ENCODE measurements around the gene HPRT1.
A peak's percentile ranks its signal among the peaks of the same experiment; 100 is the strongest.
"Not testable (repeated sequence)": the region's sequence is repeated elsewhere in the genome, so short reads cannot be mapped to it uniquely, and the experiment has no call there.

Gene HPRT1, protein sequence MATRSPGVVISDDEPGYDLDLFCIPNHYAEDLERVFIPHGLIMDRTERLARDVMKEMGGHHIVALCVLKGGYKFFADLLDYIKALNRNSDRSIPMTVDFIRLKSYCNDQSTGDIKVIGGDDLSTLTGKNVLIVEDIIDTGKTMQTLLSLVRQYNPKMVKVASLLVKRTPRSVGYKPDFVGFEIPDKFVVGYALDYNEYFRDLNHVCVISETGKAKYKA

DNA sequence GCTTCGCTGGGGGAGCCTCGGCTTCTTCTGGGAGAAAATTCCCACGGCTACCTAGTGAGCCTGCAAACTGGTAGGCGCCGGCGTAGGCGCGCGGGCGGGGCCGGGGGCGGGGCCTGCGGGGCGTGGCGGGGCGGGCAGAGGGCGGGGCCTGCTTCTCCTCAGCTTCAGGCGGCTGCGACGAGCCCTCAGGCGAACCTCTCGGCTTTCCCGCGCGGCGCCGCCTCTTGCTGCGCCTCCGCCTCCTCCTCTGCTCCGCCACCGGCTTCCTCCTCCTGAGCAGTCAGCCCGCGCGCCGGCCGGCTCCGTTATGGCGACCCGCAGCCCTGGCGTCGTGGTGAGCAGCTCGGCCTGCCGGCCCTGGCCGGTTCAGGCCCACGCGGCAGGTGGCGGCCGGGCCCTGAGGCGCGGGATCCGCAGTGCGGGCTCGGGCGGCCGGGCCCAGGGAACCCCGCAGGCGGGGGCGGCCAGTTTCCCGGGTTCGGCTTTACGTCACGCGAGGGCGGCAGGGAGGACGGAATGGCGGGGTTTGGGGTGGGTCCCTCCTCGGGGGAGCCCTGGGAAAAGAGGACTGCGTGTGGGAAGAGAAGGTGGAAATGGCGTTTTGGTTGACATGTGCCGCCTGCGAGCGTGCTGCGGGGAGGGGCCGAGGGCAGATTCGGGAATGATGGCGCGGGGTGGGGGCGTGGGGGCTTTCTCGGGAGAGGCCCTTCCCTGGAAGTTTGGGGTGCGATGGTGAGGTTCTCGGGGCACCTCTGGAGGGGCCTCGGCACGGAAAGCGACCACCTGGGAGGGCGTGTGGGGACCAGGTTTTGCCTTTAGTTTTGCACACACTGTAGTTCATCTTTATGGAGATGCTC is at the start of gene HPRT1:
TSS of gene HPRT1 (plus strand) at position 161 of the 857 bp plus-strand sequence. CDS start at position 308, 147 bp downstream.
- DNase-seq, result peak; percentile 79 to 84

DNA sequence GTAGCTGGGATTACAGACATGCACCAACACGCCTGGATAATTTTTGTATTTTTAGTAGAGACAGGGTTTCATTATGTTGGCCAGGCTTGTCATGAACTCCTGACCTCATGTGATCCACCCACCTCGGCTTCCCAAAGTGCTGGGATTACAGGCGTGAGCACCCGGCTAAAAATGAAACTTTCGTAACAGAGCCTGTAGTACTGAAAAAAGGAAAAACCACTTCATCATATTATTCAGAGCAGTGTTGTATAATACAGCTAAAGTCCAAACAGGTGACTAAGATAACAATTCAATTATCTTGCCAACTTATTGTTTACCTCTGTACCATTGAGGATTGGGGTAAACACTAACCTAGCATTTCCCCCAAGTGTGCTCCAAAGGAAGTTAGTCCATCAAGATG is 43.9 kb upstream of the HPRT1 start:
- no peak for DNase-seq

DNA sequence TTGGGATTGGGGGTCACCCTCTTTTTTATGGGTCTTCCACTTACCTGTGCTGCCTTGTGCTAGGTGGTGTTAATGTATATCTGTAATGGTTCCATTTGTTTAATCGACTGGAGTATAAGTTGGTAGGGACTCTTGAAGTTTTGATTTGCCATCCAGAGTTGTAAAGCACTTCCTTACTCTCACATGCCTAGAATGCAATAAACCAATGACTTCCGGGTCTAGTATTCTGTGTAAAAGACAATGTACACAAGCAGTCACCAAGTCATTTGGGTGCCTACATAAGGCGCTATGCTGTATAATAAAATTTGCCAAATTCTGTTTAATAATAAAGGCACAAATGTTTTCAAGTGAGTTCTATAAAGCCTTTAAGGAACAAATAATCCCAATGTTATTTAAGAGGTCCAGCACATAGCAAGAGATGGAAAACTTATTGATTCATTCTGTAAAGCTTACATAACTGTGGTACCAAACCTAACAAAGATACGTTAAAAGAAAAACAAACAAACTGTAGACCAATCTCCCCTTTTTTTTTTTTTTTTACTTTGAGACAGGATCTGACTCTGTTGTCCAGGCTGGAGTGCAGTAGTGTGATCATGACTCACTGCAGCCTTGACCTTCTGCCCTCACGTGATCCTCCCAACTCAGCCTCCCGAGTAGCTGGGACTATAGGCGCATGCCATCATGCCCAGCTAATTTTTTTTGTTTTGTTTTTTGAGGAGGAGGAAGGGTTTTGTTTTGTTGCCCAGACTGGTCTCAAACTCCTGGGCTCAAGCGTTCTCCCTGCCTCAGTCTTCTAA is 41.5 kb upstream of the HPRT1 start:
- no peak for DNase-seq

DNA sequence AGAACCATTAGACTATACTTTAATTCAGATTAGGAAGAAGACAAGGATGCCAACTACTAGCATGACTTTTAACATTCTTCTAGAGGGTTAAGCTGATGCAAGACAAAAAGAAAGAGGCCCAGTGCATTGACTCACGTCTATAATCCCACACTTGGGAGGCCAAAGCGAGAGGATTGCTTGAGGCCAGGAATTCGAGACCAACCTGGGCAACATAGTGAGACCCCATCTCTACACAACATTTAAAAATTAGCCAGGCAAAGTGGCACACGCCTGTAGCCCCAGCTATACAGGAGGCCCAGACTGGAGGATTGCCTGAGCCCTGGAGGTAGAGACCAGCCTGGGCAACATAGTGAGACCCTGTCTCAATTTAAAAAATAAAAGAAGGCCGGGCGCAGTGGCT is 40.2 kb upstream of the HPRT1 start:
- DNase-seq, result no peak

DNA sequence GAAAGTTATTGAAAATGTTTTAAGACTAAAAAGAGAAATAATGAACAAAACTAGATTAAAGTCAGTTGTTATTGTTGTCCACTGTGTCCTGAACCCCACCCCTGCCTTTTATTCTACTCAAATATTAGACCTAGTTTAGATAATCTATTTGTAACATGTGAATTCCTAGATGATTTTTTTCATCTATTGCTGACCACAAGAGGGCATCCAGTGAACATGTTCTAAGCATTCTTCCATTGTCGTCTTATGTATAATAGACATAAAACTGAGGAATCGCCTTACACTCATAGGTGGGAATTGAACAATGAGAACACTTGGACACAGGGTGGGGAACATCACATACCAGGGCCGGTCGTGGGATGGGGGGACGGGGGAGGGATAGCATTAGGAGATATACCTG is 36.4 kb upstream of the HPRT1 start:
- DNase-seq, result no peak

DNA sequence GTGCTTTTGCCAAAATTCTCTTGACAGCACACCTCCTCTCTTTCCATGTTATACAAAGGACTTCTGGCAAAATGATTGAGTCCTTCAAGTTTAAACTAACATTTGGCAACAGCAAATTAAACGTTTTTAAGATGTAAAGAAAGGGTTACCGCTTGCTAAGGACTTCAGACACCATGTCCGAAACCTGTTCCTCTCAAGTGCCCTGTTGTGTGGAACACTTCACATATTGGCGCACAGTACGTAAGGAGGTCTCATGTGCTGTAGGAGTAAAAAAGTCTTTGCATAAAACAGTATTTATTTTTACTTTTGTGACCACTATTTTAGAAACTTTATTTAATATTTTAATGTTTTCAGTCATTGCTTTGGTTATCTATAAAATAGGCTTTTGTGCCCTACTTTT is 33.7 kb upstream of the HPRT1 start:
- DNase-seq, result no peak

DNA sequence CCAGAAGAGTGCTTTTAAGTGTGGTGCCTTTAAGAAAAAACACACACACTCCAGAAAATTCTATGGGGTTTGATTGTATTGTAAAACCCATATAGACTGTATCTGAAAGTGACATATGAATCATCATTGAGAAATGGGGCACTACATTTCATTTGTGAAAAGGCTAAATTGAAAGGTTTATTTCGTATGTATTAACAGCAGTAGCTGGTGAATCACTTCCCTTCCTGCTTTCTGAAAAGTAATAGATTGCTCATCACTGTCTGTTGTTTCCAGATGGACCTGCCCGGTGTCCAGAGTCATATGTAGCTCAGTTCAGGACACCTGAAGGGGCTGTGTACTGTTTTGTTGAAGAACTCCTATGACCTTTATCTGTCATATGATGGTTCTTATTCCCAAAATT is 28.1 kb upstream of the HPRT1 start:
- DNase-seq, result no peak

DNA sequence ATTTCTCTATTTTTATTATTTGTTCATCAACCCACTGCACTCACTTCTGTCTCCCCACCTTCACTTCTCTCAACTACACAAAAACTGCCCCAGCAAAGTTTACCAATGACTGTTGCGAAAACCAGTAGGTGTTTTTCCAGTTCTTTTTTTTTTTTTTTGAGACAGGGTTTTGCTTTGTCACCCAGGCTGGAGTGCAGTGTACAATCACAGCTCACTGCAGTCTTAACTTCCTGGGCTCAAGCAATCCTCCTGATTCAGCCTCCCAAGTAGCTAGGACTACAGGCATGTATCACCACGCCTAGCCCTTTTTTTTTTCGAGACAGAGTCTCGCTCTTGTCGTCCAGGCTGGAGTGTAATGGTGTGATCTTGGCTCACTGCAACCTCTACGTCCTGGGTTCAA is 24.1 kb upstream of the HPRT1 start:
- DNase-seq, result no peak

DNA sequence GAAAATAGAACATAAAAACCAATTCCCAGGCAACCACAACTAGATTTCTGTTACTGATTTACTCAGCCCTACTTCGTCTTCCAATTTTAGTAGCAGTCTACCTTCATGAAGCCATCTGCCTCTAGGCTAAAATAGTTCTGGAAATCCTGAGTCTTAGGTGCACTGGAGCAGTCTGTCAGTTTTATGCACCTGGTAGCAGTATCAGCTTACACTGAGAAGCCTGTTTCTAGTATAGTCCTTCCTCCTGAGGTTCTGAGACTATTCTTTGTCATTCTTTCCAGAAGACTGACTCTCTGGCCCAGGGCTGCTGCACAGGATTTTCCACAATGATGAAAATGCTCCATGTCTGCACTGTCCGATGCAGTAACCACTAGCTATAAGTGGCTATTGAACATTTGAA is 16.9 kb upstream of the HPRT1 start:
- DNase-seq, result no peak

DNA sequence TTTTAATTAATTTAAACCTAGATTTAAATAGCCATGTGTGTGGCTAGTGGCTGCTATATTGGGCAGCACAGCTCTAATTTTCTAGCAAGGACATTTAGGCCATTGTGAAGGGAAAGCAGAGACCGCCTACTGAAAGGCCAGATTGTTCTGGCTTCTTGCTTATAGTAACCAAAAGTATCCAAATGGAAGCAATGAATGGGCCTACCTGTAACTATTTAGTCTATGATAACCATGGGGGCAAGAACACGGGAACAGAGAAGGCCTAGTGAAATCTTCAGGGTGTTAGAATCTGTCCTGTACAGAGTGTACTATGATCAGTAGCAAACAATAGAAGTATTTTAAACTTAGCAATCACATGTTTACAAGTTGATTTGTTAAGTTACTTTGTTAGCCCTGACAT is 16.5 kb upstream of the HPRT1 start:
- DNase-seq, result no peak

DNA sequence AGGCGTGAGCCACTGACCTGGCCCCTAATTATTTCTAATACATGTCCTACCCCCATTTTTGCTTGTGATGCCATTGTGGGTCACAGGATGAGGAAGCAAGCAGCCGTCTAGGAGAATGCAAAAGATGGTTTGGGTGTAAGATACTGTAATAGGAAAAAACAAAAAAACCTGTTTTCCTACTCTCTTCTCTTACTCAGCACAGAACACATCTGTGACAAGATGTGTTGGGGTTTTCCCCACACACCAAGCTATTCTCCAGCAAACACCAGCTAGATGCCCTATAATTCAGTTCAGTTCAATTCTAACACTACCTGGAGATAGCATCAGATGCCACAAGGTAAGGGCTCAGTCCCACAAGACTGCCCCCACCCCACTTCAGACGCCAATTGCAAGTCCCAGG is 15.3 kb upstream of the HPRT1 start:
- no peak for DNase-seq

DNA sequence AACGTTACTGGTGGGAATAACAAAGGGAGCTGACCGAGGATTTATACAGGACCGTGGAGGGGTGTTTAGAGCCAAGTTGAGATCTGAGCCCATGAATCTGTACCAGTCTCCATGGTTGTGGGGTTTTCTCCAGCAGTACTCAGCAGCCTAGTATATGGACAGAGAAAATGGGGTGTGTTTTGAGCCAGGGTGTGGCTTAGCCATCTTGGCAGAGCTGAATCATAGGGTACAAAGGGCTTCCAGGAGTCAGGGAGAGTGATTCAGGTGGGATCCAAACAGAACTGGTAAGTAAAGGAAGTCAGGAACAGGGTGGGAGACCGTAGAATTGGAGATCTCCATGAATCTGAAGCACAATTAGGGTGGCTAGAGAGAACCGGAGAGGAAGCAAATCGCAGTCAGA is 7.4 kb upstream of the HPRT1 start:
- no peak for DNase-seq

DNA sequence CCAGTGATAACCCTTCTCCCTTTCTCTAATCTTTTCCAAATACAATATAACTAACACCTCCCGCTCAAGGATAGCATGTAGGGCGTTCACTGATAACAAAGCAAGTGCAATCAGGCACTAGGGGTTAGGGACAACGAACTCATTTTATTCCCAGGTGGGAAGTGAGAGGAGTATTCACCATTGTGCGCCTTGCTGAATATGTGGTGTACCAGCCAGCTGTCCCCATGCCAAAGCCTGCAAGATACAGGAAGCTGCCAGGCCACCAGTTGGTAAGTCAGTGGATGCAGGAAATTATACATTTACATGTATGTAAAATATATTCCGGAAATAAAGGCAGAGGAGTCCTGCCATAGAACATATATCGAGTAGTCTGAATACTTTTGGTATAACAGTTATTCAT is 6.3 kb upstream of the HPRT1 start:
- no peak for DNase-seq

DNA sequence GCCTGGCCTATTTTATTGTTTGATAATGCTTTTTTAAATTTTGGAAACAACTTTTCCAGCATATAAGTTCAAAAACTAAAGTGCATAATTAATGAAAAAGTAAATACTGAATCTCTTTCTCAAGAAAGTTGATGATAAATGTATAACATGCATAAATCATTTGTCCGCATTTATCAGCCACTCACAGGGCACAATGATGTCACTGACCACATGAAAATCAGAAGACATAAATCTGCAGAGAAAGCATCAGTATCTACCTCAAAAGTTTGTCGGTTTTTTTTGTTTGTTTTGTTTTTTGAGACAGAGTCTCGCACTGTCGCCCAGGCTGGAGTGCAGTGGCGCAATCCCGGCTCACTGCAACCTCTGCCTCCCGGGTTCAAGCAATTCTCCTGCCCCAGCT is 5.5 kb upstream of the HPRT1 start:
- no peak for DNase-seq

DNA sequence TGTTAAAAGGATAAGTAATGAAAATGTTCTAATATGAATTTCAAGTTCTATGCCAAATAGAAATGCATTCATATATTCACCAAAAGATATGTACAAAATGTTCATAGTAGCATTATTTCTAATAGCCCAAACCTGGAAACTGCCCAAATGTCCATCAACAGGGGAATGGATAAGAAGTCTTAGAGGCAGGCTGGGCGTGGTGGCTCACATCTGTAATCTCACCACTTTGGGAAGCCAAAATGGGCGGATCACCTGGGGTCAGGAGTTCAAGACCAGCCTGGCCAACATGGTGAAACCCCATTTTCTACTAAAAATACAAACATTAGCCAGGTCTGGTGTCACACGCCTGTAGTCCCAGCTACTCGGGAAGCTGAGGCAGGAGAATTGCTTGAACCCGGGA is 2.3 kb upstream of the HPRT1 start:
- DNase-seq, result no peak

DNA sequence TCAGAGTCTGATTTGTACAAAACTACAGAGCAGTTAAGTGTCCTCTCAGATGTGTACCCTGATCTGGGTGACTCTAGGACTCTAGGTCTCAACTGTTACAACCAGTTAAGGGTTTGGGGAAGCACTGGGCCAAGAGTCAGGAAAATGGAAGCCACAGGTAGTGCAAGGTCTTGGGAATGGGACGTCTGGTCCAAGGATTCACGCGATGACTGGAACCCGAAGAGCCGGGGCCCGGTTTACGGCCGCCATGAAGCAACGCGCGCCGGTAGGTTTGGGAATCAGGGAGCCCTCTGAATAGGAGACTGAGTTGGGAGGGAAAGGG is 321 bp upstream of the HPRT1 start:
- DNase-seq, result no peak

DNA sequence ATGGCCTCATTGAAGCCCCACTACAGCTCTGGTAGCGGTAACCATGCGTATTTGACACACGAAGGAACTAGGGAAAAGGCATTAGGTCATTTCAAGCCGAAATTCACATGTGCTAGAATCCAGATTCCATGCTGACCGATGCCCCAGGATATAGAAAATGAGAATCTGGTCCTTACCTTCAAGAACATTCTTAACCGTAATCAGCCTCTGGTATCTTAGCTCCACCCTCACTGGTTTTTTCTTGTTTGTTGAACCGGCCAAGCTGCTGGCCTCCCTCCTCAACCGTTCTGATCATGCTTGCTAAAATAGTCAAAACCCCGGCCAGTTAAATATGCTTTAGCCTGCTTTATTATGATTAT is 876 bp downstream of the HPRT1 start:
- DNase-seq, result no peak

DNA sequence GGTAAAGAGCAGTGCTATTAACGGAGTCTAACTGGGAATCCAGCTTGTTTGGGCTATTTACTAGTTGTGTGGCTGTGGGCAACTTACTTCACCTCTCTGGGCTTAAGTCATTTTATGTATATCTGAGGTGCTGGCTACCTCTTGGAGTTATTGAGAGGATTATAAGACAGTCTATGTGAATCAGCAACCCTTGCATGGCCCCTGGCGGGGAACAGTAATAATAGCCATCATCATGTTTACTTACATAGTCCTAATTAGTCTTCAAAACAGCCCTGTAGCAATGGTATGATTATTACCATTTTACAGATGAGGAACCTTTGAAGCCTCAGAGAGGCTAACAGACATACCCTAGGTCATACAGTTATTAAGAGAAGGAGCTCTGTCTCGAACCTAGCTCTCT is 1.5 kb downstream of the HPRT1 start:
- no peak for DNase-seq

DNA sequence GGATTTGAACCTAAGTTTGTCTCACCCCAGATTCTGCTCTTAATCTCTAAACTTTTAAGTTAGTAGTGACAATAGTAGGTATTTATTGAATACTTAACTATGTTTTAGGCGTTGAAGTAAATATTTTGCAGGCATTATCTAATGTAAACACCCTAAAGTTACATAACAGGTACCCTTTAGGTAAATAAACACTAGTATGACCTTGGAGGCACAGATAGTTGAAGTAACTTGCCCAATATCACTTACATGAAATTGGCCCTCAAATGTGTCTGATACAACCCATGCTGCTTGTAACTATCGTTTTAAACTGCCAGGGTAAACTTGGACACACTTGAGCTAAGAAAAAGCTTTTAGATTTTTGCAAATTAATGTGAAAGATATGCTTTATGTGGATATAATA is 3.0 kb downstream of the HPRT1 start:
- no peak for DNase-seq

DNA sequence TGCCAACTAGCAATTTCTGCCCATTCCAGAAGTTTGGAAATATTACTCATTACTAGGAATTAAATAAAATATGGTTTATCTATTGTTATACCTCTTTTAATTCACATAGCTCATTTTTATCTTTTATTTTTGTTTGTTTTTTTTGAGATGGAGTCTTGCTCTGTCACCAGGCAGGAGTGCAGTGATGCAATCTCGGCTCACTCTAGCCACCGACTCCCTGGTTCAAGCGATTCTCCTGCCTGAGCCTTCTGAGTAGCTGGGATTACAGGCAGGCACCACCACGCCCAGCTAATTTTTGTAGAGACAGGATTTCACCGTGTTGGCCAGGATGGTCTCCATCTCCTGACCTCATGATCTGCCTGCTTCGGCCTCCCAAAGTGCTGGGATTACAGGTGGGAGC is 4.5 kb downstream of the HPRT1 start:
- DNase-seq, result not testable (repeated sequence)

DNA sequence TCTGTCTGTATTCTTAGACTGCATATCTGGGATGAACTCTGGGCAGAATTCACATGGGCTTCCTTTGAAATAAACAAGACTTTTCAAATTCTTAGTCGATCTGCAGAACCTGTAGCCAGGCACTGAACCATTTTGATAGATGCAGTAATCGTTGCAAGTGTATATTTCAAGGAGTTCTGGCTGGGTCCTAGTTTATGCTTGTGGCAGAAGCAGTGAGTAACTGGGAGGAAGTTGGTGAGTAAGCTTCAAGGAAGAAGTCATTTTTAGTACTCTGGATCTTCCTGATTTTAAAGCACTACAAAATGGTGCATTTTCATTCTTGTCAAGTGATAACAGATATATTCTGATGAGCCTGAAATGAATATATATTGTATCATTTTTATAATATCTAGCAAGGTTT is 9.5 kb downstream of the HPRT1 start:
- DNase-seq, result no peak

DNA sequence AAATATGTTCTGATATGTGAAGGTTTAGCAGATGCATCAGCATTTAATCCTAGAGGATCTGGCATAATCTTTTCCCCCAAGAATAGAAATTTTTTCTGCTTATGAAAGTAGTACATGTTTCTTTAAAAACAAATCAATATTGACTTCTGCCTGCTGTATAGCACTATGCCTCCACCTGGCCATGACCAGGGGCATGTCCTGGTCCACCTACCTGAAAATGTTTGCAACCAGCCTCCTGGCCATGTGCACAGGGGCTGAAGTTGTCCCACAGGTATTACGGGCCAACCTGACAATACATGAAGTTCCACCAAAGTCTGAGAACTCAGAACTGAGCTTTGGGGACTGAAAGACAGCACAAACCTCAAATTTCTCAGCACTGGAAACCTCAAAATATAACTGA is 10.0 kb downstream of the HPRT1 start:
- no peak for DNase-seq

DNA sequence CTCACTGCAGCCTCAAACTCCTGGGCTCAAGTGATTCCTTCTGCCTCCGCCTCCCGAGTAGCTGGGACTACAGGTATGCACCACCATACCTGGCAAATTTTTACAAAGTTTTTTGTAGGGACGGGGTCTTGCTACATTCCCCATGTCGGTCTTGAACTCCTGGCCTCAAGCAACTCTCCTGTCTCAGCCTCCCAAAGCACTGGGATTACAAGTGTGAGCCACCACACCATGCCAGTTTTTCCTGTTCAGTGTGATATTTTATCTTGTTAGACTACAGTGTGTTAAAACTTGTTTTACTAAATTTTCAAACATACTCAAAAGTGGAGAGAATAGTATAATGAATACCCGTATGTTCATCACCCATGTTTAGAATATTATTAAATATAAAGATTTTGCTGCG is 12.1 kb downstream of the HPRT1 start:
- DNase-seq, result no peak

DNA sequence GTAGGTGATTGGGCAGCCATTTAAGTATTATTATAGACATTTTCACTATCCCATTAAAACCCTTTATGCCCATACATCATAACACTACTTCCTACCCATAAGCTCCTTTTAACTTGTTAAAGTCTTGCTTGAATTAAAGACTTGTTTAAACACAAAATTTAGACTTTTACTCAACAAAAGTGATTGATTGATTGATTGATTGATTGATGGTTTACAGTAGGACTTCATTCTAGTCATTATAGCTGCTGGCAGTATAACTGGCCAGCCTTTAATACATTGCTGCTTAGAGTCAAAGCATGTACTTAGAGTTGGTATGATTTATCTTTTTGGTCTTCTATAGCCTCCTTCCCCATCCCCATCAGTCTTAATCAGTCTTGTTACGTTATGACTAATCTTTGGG is 16.3 kb downstream of the HPRT1 start:
- no peak for DNase-seq

Measured in CD4-positive, alpha-beta T cell treated with Interleukin-1 beta for 1 hour (primary cell).